GM12878 (cell line): ENCODE measurements around the gene ZWILCH.
"Not testable (repeated sequence)": the region's sequence is repeated elsewhere in the genome, so short reads cannot be mapped to it uniquely, and the experiment has no call there.

ENCODE experiments used
- CHD2 ChIP-seq: IDR thresholded peaks from 2 replicates; pipeline ENCODE4 v1.6.1; 2011; ENCODE audit warnings: low read depth, low read length, improper control_type of control experiment, borderline replicate concordance
- CTCF ChIP-seq, 3 experiments: IDR thresholded peaks in 2 of 3; conservative IDR thresholded peaks in 1 of 3; 2 replicates each; pipeline ENCODE4 v1.5.1; 2011; ENCODE audit warnings: low read depth in 3 of 3, low read length in 3 of 3, mild to moderate bottlenecking in 3 of 3, control low read depth in 2 of 3, moderate library complexity in 2 of 3, inconsistent platforms in 1 of 3, mixed read lengths in 1 of 3; ENCODE audit not compliant: control insufficient read depth in 2 of 3, insufficient read depth in 1 of 3; ENCODE audit errors: extremely low read depth in 1 of 3
- JUND ChIP-seq: IDR thresholded peaks from 2 replicates; pipeline ENCODE4 v1.6.1; 2012; ENCODE audit warnings: low read depth, mild to moderate bottlenecking, low read length, improper control_type of control experiment, moderate library complexity
- POLR2A ChIP-seq: IDR thresholded peaks from 2 replicates; pipeline ENCODE4 v1.6.1; 2011; ENCODE audit warnings: low read depth, mild to moderate bottlenecking, low read length
- SMARCA5 ChIP-seq: fragments of 450-650 bp; IDR thresholded peaks from 2 replicates; pipeline ENCODE4 v1.6.1; 2017; ENCODE audit warnings: mild to moderate bottlenecking

GRCh38 chr15:66470825-66471224, 34.3 kb upstream of the ZWILCH start:
- not testable (repeated sequence) for TF ChIP-seq CHD2; CTCF (IDR thresholded peaks at IDR 0.05 in 2 of 3, conservative IDR thresholded peaks at IDR 0.05 in 1 of 3; ENCODE audit: control insufficient read depth in 2 of 3, extremely low read depth in 1 of 3, insufficient read depth in 1 of 3, low read depth in 3 of 3, low read length in 3 of 3); POLR2A; SMARCA5; JUND
